Measurements from ENCODE around the gene NBPF3. TPM values are rescaled to one million over a fixed set of nuclear protein-coding genes. Genes with fewer than 3 reads are reported as not detected.
"Not testable (repeated sequence)": the region's sequence is repeated elsewhere in the genome, so short reads cannot be mapped to it uniquely, and the experiment has no call there.

Gene NBPF3
- total RNA-seq, 3 donors from 2014 or later: 3.4 to 7.9 (median 6.4) TPM

DNA sequence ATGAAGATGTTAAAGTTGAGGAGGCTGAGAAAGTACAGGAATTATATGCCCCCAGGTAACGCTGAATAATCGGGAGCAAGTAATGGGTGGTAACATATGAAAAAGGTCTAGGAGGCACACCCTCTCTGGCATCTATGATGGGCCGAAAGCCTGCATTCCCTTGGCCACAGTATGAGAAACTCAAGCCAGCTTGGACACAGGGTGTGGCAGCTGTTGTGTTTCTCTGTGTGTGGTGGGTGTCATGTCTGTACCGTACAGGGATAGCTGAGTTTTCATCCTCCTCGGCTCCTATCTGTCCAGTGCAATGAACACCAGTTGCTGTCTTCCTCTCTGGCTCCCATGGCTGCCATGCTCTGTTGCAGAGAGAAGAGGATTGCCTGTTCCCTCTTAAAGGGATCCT lies 32.9 kb downstream of the NBPF3 start:
- intact Hi-C loops (cut with DNase I, micrococcal nuclease): no loop called here
- no peaks in the 10 kb centered on the region for H3K36me3 ChIP-seq (ENCODE audit: low read depth)

DNA sequence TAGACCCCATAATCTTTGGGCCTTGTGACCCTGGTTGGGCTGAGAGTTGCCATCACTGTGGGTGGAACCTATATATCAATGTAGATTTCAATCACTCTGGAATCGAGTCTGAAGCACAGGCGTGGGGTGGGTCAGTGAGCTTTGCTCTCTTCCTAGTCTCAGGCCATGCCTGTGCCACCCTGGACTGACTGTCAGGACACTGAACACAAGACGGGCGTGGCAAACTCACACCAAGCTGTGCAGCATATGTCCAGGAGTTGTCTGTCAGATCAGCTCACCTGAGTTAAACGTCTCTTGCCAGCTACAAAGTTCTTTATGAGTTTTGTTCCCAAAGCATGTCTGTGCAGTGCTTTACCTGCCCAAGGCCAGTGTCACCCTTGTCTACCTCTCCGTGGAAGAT lies 38.4 kb downstream of the NBPF3 start:
- peak; percentile 32 for ATAC-seq
- intact Hi-C loops (cut with DNase I, micrococcal nuclease): no loop called here
- TF ChIP-seq, protein P1, sequence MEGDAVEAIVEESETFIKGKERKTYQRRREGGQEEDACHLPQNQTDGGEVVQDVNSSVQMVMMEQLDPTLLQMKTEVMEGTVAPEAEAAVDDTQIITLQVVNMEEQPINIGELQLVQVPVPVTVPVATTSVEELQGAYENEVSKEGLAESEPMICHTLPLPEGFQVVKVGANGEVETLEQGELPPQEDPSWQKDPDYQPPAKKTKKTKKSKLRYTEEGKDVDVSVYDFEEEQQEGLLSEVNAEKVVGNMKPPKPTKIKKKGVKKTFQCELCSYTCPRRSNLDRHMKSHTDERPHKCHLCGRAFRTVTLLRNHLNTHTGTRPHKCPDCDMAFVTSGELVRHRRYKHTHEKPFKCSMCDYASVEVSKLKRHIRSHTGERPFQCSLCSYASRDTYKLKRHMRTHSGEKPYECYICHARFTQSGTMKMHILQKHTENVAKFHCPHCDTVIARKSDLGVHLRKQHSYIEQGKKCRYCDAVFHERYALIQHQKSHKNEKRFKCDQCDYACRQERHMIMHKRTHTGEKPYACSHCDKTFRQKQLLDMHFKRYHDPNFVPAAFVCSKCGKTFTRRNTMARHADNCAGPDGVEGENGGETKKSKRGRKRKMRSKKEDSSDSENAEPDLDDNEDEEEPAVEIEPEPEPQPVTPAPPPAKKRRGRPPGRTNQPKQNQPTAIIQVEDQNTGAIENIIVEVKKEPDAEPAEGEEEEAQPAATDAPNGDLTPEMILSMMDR (IDR thresholded peaks at IDR 0.05): no peak
- Histone ChIP-seq H3K36me3 (ENCODE audit: low read depth) (no peaks in the 10 kb centered on the region), H3K4me3 (no peak overlapping the region), H3K4me1 (ENCODE audit: low read depth) (no peaks in the 10 kb centered on the region), H3K9me3 (no peaks in the 10 kb centered on the region)
- peak in 2 of 3 donors; percentile 15 to 36 for DNase-seq

More for the DNA sequence above, 32.9 kb downstream of the NBPF3 start:
- TF ChIP-seq, protein P1 (IDR thresholded peaks at IDR 0.05): no peak
- ATAC-seq (no peak), DNase-seq (no peak)
- Histone ChIP-seq H3K4me1 (ENCODE audit: low read depth) (no peaks in the 10 kb centered on the region), H3K4me3 (no peak overlapping the region), H3K9me3 (no peaks in the 10 kb centered on the region)

DNA sequence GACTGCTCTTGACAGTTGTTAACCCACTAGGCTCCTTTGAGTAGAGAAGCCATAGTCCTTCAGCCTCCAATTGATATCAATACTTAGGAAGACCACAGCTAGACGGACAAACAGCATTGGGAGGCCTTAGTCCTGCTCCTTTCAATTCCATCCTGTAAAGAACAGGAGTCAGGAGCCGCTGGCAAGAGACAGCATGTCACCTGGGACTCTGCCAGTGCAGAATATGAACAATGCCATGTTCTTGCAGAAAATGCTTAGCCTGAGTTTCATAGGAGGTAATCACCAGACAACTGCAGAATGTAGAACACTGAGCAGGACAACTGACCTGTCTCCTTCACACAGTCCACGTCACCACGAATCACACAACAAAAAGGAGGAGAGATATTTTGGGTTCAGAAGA lies 43.9 kb downstream of the NBPF3 start:
- H3K4me1 ChIP-seq (ENCODE audit: low read depth); H3K36me3 ChIP-seq (ENCODE audit: low read depth); H3K4me3 ChIP-seq; intact Hi-C loops (cut with DNase I, micrococcal nuclease); DNase-seq; ATAC-seq; H3K9me3 ChIP-seq: not testable (repeated sequence)

DNA sequence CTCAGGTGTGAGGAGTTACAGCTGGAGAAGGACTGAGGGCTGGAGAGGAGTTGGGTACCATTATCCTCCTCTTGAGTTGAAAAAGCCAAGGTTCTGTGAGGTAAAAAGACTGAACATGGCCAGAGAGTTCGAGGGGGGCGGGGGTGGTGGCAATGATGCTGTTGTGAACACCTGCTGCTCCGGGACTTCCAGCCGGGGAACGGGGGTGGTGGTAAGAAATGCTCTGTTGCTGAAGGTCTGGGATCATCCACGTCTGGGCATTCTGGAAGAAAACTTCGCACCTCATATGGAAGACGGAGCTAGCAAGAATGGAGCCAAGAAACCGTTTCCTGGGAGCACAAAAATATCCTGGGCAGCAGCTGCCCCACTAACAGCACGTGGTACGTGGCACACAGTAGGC lies 49.2 kb downstream of the NBPF3 start:
- no peaks in the 10 kb centered on the region for H3K9me3 ChIP-seq
- ATAC-seq (no peak), DNase-seq (no peak)
- intact Hi-C loops (cut with DNase I, micrococcal nuclease): no loop called here
- no peak overlapping the region for H3K4me3 ChIP-seq
- TF ChIP-seq, protein P1 (IDR thresholded peaks at IDR 0.05): no peak
- no peaks in the 10 kb centered on the region for H3K4me1 ChIP-seq (ENCODE audit: low read depth)
- H3K36me3 ChIP-seq (ENCODE audit: low read depth): no peaks in the 10 kb centered on the region

DNA sequence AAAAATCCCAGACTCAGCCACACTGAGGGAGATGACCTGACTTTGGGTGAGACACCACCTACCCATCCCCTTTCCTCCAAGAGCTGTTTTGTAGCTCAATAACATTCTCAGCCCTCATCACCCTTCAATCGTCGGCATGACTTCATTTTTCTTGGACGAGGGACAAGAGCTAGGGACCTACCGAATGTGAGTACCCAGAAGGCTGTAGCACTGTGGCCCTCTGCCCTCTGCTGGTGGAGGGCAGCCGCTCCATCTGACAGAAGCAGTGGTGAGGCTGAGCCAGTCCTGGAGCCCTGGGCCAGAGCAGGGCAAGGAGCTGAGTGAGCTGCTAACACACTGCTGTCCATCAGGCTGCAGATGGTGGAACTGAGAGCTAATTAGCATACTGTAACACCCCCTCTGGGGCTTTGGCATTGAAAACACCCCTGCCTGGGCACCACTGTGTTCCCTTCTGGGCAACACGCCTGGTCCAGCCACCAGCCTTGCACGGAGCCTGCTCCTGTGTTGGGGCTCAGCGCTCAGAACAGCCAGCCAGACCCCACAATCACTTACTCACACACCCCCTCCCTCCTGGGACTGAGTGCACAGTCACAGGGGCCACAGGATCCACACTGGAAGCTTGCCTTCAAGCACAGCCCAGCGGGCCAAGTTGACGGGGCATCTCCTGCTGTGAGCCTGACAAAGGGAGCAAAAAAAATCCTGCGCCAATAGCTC lies 51.0 kb downstream of the NBPF3 start:
- intact Hi-C loops (cut with DNase I, micrococcal nuclease): no loop called here
- Histone ChIP-seq H3K4me3 (no peak overlapping the region), H3K4me1 (ENCODE audit: low read depth) (no peaks in the 10 kb centered on the region), H3K9me3 (no peaks in the 10 kb centered on the region), H3K36me3 (ENCODE audit: low read depth) (no peaks in the 10 kb centered on the region)
- peak in 2 of 3 donors; percentile 42 to 43 for DNase-seq
- TF ChIP-seq, protein P1 (IDR thresholded peaks at IDR 0.05): no peak
- ATAC-seq: peak; percentile 71

DNA sequence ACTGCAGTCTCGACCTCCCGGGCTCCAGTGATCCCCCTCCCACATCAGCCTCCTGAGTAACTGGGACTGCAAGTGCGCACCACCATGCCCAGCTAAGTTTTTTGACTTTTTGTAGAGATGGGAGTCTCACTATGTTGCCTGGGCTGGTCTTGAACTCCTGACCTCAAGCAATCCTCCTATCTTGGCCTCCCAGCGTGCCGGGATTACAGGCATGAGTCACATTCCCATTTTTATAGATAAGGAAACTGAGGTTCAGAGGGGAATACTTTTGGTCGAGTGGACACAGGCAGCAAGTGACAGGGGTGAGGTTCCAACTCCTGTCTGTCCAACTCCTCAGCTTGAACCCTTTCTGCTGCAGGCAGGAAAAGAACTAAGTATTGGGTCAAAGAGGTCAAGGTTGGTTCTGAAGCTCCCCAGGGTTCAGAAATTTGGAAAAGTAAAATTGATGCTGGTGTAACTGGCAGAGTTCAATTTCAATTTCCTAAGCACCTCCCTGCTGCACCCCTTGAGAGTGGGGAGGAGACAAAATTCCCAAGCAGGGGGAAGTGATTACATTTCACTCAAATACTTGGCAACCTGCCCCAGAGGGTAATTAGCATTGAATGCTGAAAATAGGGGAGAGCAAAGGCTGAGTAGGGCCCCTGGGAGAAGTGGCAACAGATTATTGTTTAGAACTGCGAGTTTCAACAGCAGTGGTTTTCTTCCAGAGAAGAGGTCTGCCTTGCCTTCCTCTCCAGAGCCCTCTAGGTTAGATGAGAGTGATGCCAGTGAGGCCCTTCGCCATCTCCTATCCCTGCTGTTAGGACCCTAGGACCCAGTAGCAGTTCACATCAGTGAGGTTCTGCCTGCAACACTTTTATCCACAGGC lies 51.8 kb downstream of the NBPF3 start:
- no peak for DNase-seq
- no peak for ATAC-seq
- intact Hi-C loops (cut with DNase I, micrococcal nuclease): no loop called here
- no peaks in the 10 kb centered on the region for H3K4me1 ChIP-seq (ENCODE audit: low read depth)
- H3K9me3 ChIP-seq: no peaks in the 10 kb centered on the region
- TF ChIP-seq, protein P1 (IDR thresholded peaks at IDR 0.05): no peak
- H3K4me3 ChIP-seq: no peak overlapping the region
- H3K36me3 ChIP-seq (ENCODE audit: low read depth): no peaks in the 10 kb centered on the region

Data from mucosa of descending colon (tissue), 3 donors.